Stomach (tissue), 9 donors: ENCODE results near the gene RAP1A. TPM values are rescaled to one million over a fixed set of nuclear protein-coding genes. Genes with fewer than 3 reads are reported as not detected.

Experiments used
- DNase-seq, 2 donors: peaks; one replicate each; pipeline versions ENCODE4 v3.0.0 to v3.0.0-alpha.2; 2013 to 2019
- H3K27ac ChIP-seq, 5 donors: fragments of 200-600 bp in 4 of 5; sonication (generic) in 4 of 5; one replicate each; pipeline ENCODE4 v1.5.1; 2013 to 2019; ENCODE audit warnings: mild to moderate bottlenecking in 1 of 5, moderate library complexity in 1 of 5
- H3K27me3 ChIP-seq, 3 donors: fragments of 200-600 bp; sonication (generic); one replicate each; pipeline ENCODE4 v1.5.1; 2017 to 2019; ENCODE audit warnings: mixed run types in 1 of 3
- H3K36me3 ChIP-seq, 4 donors: fragments of 200-600 bp; sonication (generic); 1 replicate in 3 of 4; 2 replicates in 1 of 4; pipeline ENCODE4 v1.5.1; 2016 to 2019
- H3K4me1 ChIP-seq, 4 donors: fragments of 200-600 bp; sonication (generic); one replicate each; pipeline ENCODE4 v1.5.1; 2016 to 2019
- H3K4me3 ChIP-seq, 4 donors: fragments of 200-600 bp; sonication (generic) in 3 of 4; one replicate each; pipeline ENCODE4 v1.5.1; 2016 to 2019; ENCODE audit warnings: mild to moderate bottlenecking in 1 of 4
- H3K9me3 ChIP-seq, 4 donors: fragments of 200-600 bp; sonication (generic); one replicate each; pipeline ENCODE4 v1.5.1; 2016 to 2019
- CTCF ChIP-seq, 7 experiments: fragments of 450-650 bp in 4 of 7; fragments of 200-600 bp in 3 of 7; sonication (generic) in 3 of 7; IDR thresholded peaks; one replicate each; pipeline ENCODE4 v1.5.1; 2016 to 2019; ENCODE audit warnings: antibody characterized with exemption in 7 of 7, control low read depth in 2 of 7, mild to moderate bottlenecking in 1 of 7
- EP300 ChIP-seq: sonication (generic); formaldehyde crosslinking; IDR thresholded peaks from one replicate; pipeline ENCODE4 v1.6.1; 2017; ENCODE audit warnings: antibody characterized with exemption
- POLR2A ChIP-seq, 4 donors: fragments of 450-650 bp; IDR thresholded peaks; one replicate each; pipeline ENCODE4 v1.6.1; 2016; ENCODE audit warnings: antibody characterized with exemption in 4 of 4, control low read depth in 2 of 4, mild to moderate bottlenecking in 1 of 4, moderate library complexity in 1 of 4
- POLR2AphosphoS5 ChIP-seq, 3 donors: sonication (generic); formaldehyde crosslinking; IDR thresholded peaks; one replicate each; pipeline ENCODE4 v1.6.1; 2016; ENCODE audit warnings: antibody characterized with exemption in 3 of 3
- WGBS, 5 donors: extraction: QIAGEN DNeasy Blood & Tissue Kit in 3 of 5; methylation state at CpG; one replicate each; pipeline versions ENCODE4 v1.1.5 to v1.1.7; 2013 to 2018; 5-methylcytosine and 5-hydroxymethylcytosine counted together
- intact Hi-C: fragments of 100-400 bp; cut with DNase I; formaldehyde crosslinking; loops from one replicate; pipeline ENCODE4 v1.15.1; 2023; ENCODE audit warnings: low total_unique reads
- polyA plus RNA-seq, 3 donors: library from polyadenylated mRNA; stranded (reverse); fragments of 200-250 nt; gene quantifications; one replicate each; pipeline ENCODE4 v1.2.3, GENCODE V29; 2013
- total RNA-seq, 5 donors: library from RNA; depleted of rRNA; stranded (reverse); fragments of >200 nt; gene quantifications; one replicate each; pipeline versions ENCODE4 v1.1.0 to v1.2.3, GENCODE V29; 2014 to 2016
- donor health status: healthy with polysubstance abuse.
- donor health status: Bipolar disorder and iron deficiency.
- donor health status: healthy.

Gene RAP1A
- total and polyA plus RNA-seq, 8 donors: 20.9 to 175 (median 85.4) TPM

GRCh38 chr1:111625276-111625675, 5.7 kb downstream of the RAP1A start:
- Histone ChIP-seq H3K4me3 (no peak overlapping the region), H3K27ac (peak overlapping the region in 2 of 5 donors; percentile 6 to 44), H3K4me1 (peaks cover 31 to 97% (median 75%) of the 10 kb centered on the region in 4 donors), H3K9me3 (no peaks in the 10 kb centered on the region), H3K36me3 (no peaks in the 10 kb centered on the region), H3K27me3 (no peaks in the 10 kb centered on the region)
- TF ChIP-seq CTCF (IDR thresholded peaks at IDR 0.05): no peak
- no peak for TF ChIP-seq POLR2A (IDR thresholded peaks at IDR 0.05)
- no peak for TF ChIP-seq EP300
- no peak for TF ChIP-seq POLR2AphosphoS5 (IDR thresholded peaks at IDR 0.05)
- intact Hi-C loops: no loop called here
- DNase-seq: no peak
- 18 to 53% (median 27%) methylated on average over 1 of the region's 1 CpG for WGBS, 5 donors

GRCh38 chr1:111628153-111628552, 8.6 kb downstream of the RAP1A start:
- intact Hi-C loops: no loop called here
- H3K36me3 ChIP-seq: no peaks in the 10 kb centered on the region
- peaks cover 20 to 100% (median 67%) of the 10 kb centered on the region in 4 donors for H3K4me1 ChIP-seq
- H3K9me3 ChIP-seq: no peaks in the 10 kb centered on the region
- 36 to 80% (median 43%) methylated on average over 1 to 2 of the region's 2 CpGs for WGBS, 5 donors
- peak overlapping the region in 1 of 5 donors; percentile 23 for H3K27ac ChIP-seq
- no peaks in the 10 kb centered on the region for H3K27me3 ChIP-seq
- no peak for DNase-seq
- TF ChIP-seq EP300 (no peak), CTCF (IDR thresholded peaks at IDR 0.05) (no peak), POLR2AphosphoS5 (IDR thresholded peaks at IDR 0.05) (no peak), POLR2A (IDR thresholded peaks at IDR 0.05) (no peak)
- H3K4me3 ChIP-seq: no peak overlapping the region

- intact Hi-C loops: no loop called here
- no peaks in the 10 kb centered on the region for H3K27me3 ChIP-seq
- no peak overlapping the region for H3K4me3 ChIP-seq
- TF ChIP-seq CTCF (IDR thresholded peaks at IDR 0.05): no peak
- no peak for TF ChIP-seq EP300
- no peak for TF ChIP-seq POLR2AphosphoS5 (IDR thresholded peaks at IDR 0.05)
- no peak for TF ChIP-seq POLR2A (IDR thresholded peaks at IDR 0.05)
- no peak overlapping the region for H3K27ac ChIP-seq
- H3K4me1 ChIP-seq: peaks cover 14 to 100% (median 62%) of the 10 kb centered on the region in 4 donors
- no peak for DNase-seq
- H3K9me3 ChIP-seq: no peaks in the 10 kb centered on the region
- 78 to 83% (median 82%) methylated on average over 4 of the region's 4 CpGs for WGBS, 5 donors
- no peaks in the 10 kb centered on the region for H3K36me3 ChIP-seq
Observed at GRCh38 chr1:111629190-111629954, 9.8 kb downstream of the RAP1A start.

GRCh38 chr1:111630567-111630966, 11.0 kb downstream of the RAP1A start:
- no peak for DNase-seq
- H3K36me3 ChIP-seq: no peaks in the 10 kb centered on the region
- 68 to 88% (median 82%) methylated on average over 2 of the region's 2 CpGs for WGBS, 5 donors
- no peak for TF ChIP-seq POLR2A (IDR thresholded peaks at IDR 0.05)
- TF ChIP-seq POLR2AphosphoS5 (IDR thresholded peaks at IDR 0.05): no peak
- no peak for TF ChIP-seq CTCF (IDR thresholded peaks at IDR 0.05)
- no peak for TF ChIP-seq EP300
- H3K4me3 ChIP-seq: no peak overlapping the region
- intact Hi-C loops: no loop called here
- H3K27ac ChIP-seq: no peak overlapping the region
- no peaks in the 10 kb centered on the region for H3K9me3 ChIP-seq
- H3K4me1 ChIP-seq: peaks cover 12 to 100% (median 64%) of the 10 kb centered on the region in 4 donors
- H3K27me3 ChIP-seq: no peaks in the 10 kb centered on the region
